Mucosa of rectum (tissue), 2 donors: ENCODE measurements around the gene SHC2.
"Not testable (repeated sequence)": the region's sequence is repeated elsewhere in the genome, so short reads cannot be mapped to it uniquely, and the experiment has no call there.

Source experiments
- H3K27ac ChIP-seq, 2 donors: one replicate each; pipeline ENCODE4 v1.7.0; 2013; ENCODE audit warnings: inconsistent platforms in 2 of 2, low read depth in 2 of 2, low read length in 2 of 2
- H3K27me3 ChIP-seq, 2 donors: one replicate each; pipeline ENCODE4 v1.7.0; 2013; ENCODE audit warnings: low read length in 2 of 2; ENCODE audit not compliant: control insufficient read depth in 2 of 2, insufficient read depth in 2 of 2
- H3K36me3 ChIP-seq, 2 donors: one replicate each; pipeline ENCODE4 v1.7.0; 2013; ENCODE audit warnings: low read length in 2 of 2; ENCODE audit not compliant: control insufficient read depth in 2 of 2, insufficient read depth in 2 of 2
- H3K4me1 ChIP-seq, 2 donors: one replicate each; pipeline ENCODE4 v1.7.0; 2013; ENCODE audit warnings: low read length in 2 of 2, mild to moderate bottlenecking in 1 of 2; ENCODE audit not compliant: control insufficient read depth in 2 of 2, insufficient read depth in 2 of 2
- H3K4me3 ChIP-seq, 2 donors: one replicate each; pipeline ENCODE4 v1.7.0; 2013; ENCODE audit warnings: low read length in 2 of 2
- H3K9ac ChIP-seq, 2 donors: one replicate each; pipeline ENCODE4 v1.7.0; 2013; ENCODE audit warnings: low read length in 2 of 2, low read depth in 1 of 2, mild to moderate bottlenecking in 1 of 2
- H3K9me3 ChIP-seq, 2 donors: one replicate each; pipeline ENCODE4 v1.7.0; 2013; ENCODE audit warnings: low read length in 2 of 2; ENCODE audit not compliant: control insufficient read depth in 2 of 2
- donor health status: healthy.
- donor health status: Normal muscosa, but diverticular disease.

SHC2 gene

GRCh38 chr19:423691-424466, 37.0 kb downstream of the SHC2 start:
- no peak overlapping the region for H3K4me3 ChIP-seq
- no peak overlapping the region for H3K27ac ChIP-seq
- no peaks in the 10 kb centered on the region for H3K27me3 ChIP-seq

GRCh38 chr19:422917-423226, 38.0 kb downstream of the SHC2 start:
- H3K4me3 ChIP-seq, H3K9me3 ChIP-seq, H3K36me3 ChIP-seq, H3K4me1 ChIP-seq, H3K27me3 ChIP-seq, H3K27ac ChIP-seq, H3K9ac ChIP-seq: not testable (repeated sequence)

More at GRCh38 chr19:423691-424466, 37.0 kb downstream of the SHC2 start:
- Histone ChIP-seq H3K9me3 (no peaks in the 10 kb centered on the region), H3K36me3 (no peaks in the 10 kb centered on the region), H3K9ac (no peak overlapping the region), H3K4me1 (no peaks in the 10 kb centered on the region)

- Histone ChIP-seq H3K27me3 (no peaks in the 10 kb centered on the region), H3K9ac (no peak overlapping the region), H3K4me1 (no peaks in the 10 kb centered on the region), H3K36me3 (no peaks in the 10 kb centered on the region), H3K27ac (no peak overlapping the region), H3K9me3 (no peaks in the 10 kb centered on the region), H3K4me3 (no peak overlapping the region)
These were observed 38.5 kb downstream of the SHC2 start for GRCh38 chr19:422213-422916.

- Histone ChIP-seq H3K9me3 (no peaks in the 10 kb centered on the region), H3K27me3 (no peaks in the 10 kb centered on the region), H3K4me1 (no peaks in the 10 kb centered on the region), H3K4me3 (no peak overlapping the region), H3K36me3 (no peaks in the 10 kb centered on the region), H3K9ac (no peak overlapping the region), H3K27ac (no peak overlapping the region)
These were observed 40.9 kb downstream of the SHC2 start for GRCh38 chr19:419721-420515.

- Histone ChIP-seq H3K4me3 (no peak overlapping the region), H3K36me3 (no peaks in the 10 kb centered on the region), H3K4me1 (no peaks in the 10 kb centered on the region), H3K9me3 (no peaks in the 10 kb centered on the region), H3K27ac (no peak overlapping the region), H3K9ac (no peak overlapping the region), H3K27me3 (no peaks in the 10 kb centered on the region)
These were observed 41.8 kb downstream of the SHC2 start for GRCh38 chr19:418761-419671.

GRCh38 chr19:416416-416815, 44.4 kb downstream of the SHC2 start:
- Histone ChIP-seq H3K27me3 (peaks cover 0 to 7% of the 10 kb centered on the region in 2 donors), H3K27ac (no peak overlapping the region), H3K36me3 (no peaks in the 10 kb centered on the region)

GRCh38 chr19:415292-415691, 45.5 kb downstream of the SHC2 start:
- no peak overlapping the region for H3K4me3 ChIP-seq
- no peaks in the 10 kb centered on the region for H3K9me3 ChIP-seq
- H3K9ac ChIP-seq, result no peak overlapping the region
- H3K4me1 ChIP-seq, result no peaks in the 10 kb centered on the region
- peaks cover 2 to 11% of the 10 kb centered on the region in 2 donors for H3K27me3 ChIP-seq
- no peaks in the 10 kb centered on the region for H3K36me3 ChIP-seq
- H3K27ac ChIP-seq, result no peak overlapping the region

More at GRCh38 chr19:416416-416815, 44.4 kb downstream of the SHC2 start:
- no peaks in the 10 kb centered on the region for H3K4me1 ChIP-seq
- no peak overlapping the region for H3K9ac ChIP-seq
- H3K4me3 ChIP-seq, result no peak overlapping the region
- H3K9me3 ChIP-seq, result no peaks in the 10 kb centered on the region

GRCh38 chr19:413756-414420, 46.9 kb downstream of the SHC2 start:
- Histone ChIP-seq H3K9ac (no peak overlapping the region), H3K27ac (no peak overlapping the region), H3K4me1 (peaks cover 0 to 4% of the 10 kb centered on the region in 2 donors), H3K4me3 (no peak overlapping the region), H3K36me3 (no peaks in the 10 kb centered on the region), H3K27me3 (peaks cover 10 to 23% of the 10 kb centered on the region in 2 donors), H3K9me3 (no peaks in the 10 kb centered on the region)
